Loucy (cell line): ENCODE data around the gene MEX3B.

Source experiments
- EZH2phosphoT487 ChIP-seq: fragments of 200-600 bp; IDR thresholded peaks from 2 replicates; pipeline ENCODE4 v1.6.1; 2018; ENCODE audit warnings: antibody characterized with exemption, mild to moderate bottlenecking, moderate library complexity, borderline replicate concordance
- TF ChIP-seq, protein P1 (sequence below): fragments of 200-600 bp; sonication (generic); conservative IDR thresholded peaks from 2 replicates; pipeline ENCODE4 v1.5.1; 2014; ENCODE audit warnings: mild to moderate bottlenecking, antibody characterized with exemption, low read length

DNA sequence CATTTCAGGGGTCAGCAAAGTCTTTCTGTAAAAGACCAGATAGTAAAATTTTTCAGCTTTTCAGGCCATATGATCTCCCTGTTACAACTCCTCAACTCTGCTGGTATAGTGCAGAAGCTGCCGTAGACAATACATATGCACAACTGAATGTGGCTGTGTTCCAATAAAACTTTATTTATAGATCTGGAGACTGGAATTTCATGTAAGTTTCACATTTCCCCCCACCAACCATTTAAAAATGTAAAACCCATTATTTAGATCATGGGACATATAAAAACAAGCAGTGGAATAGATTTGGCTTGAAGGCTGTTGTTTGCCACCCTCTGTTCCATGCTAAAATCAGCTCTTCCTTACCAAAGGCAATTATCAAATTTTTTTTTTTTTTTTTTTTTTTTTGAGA is 28.8 kb upstream of the MEX3B start:
- TF ChIP-seq, protein P1, sequence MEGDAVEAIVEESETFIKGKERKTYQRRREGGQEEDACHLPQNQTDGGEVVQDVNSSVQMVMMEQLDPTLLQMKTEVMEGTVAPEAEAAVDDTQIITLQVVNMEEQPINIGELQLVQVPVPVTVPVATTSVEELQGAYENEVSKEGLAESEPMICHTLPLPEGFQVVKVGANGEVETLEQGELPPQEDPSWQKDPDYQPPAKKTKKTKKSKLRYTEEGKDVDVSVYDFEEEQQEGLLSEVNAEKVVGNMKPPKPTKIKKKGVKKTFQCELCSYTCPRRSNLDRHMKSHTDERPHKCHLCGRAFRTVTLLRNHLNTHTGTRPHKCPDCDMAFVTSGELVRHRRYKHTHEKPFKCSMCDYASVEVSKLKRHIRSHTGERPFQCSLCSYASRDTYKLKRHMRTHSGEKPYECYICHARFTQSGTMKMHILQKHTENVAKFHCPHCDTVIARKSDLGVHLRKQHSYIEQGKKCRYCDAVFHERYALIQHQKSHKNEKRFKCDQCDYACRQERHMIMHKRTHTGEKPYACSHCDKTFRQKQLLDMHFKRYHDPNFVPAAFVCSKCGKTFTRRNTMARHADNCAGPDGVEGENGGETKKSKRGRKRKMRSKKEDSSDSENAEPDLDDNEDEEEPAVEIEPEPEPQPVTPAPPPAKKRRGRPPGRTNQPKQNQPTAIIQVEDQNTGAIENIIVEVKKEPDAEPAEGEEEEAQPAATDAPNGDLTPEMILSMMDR: no peak
- TF ChIP-seq EZH2phosphoT487: no peak
